GM12891 (cell line): ENCODE data around the gene ZNF813.

ENCODE experiments used
- POLR2A ChIP-seq: IDR thresholded peaks from 2 replicates; pipeline ENCODE4 v1.6.1; 2011; ENCODE audit warnings: low read depth, low read length, control low read depth
- TAF1 ChIP-seq: IDR thresholded peaks from 2 replicates; pipeline ENCODE4 v1.6.1; 2011; ENCODE audit warnings: low read depth, low read length, control low read depth

DNA sequence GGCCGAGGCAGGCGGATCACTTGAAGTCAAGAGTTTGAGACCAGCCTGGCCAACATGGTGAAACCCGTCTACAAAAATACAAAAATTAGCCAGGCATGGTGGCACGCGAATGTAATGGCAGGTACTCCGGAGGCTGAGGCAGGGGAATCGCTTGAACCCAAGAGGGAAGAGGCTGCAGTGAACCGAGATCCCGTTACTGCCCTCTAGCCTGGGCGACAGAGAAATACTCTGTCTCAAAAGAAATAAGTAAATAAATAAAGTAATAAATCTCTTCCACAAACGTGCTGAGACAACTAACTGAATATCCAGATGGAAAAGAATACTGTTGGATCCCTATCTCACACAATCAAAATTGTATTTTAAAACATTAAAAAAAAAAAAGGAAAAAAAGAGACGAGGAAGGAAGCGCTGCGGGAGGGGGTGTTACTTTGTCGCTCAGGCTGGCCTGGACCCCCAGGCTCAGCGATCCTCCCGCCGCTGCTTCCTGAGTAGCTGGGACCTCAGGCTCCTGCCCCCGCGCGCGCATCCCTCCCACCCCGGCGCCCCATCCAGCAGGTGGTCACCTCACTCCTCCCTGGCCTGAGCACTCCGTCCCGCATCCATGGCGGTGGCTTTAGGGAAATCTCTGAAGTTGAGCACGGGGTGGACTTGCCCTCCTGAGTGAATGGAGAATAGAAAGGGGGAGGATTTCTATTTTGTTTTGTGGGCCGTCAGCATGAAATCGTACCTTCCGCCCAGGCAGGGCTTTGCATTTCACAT, 628 bp upstream of the ZNF813 start:
- TF ChIP-seq TAF1, result no peak
- TF ChIP-seq POLR2A, result no peak
